Measurements from ENCODE around the gene KIF13A.
A peak's percentile ranks its signal among the peaks of the same experiment; 100 is the strongest.
"Not testable (repeated sequence)": the region's sequence is repeated elsewhere in the genome, so short reads cannot be mapped to it uniquely, and the experiment has no call there.

Gene KIF13A

GRCh38 chr6:17998003-17998402, 10.6 kb upstream of the KIF13A start:
- DNase-seq, result no peak

DNA sequence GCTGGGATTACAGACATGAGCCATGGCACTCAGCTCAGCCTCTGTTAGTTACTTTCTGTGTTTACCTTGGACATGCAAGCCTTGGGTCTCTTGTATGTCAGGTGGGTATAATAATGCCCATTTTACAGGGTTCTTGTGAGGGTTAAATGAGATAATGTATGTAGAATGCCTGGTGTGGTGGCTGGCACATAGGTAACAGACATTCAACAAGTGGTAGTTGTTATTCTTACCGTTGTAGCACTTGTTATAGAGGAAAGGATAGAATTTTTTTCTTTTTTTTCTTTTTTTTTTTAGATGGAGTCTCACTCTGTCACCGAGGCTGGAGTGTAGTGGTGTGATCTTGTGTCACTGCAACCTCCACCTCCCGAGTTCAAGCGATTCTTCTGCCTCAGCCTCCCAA, 8.0 kb upstream of the KIF13A start:
- DNase-seq, result no peak

- DNase-seq, result no peak
Measured at GRCh38 chr6:17994019-17994418, 6.6 kb upstream of the KIF13A start.

DNA sequence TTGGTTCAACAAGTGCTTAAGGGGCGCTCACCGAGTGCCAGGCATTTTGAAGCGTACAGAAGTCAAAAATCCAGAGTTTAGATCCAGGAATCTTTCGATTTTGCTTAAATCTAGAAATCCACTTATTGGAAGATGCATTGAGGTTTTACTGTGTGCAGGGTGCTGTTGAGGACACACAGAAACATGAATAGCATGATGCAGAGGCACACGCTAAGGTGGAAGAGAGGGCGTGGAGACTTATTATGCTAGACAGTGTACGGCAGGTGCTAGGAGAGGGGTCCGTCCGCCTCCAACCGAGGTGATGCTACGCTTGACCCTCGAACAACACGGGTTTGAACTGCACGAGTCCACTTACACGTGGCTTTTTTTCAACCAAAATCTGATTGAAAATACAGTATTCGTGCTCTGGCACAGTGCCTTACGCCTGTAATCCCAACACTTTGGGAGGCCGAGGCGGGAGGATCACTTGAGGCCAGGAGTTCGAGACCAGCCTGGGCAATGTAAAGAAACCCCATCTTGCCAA, 1.0 kb upstream of the KIF13A start:
- peak; percentile 68 for DNase-seq

DNA sequence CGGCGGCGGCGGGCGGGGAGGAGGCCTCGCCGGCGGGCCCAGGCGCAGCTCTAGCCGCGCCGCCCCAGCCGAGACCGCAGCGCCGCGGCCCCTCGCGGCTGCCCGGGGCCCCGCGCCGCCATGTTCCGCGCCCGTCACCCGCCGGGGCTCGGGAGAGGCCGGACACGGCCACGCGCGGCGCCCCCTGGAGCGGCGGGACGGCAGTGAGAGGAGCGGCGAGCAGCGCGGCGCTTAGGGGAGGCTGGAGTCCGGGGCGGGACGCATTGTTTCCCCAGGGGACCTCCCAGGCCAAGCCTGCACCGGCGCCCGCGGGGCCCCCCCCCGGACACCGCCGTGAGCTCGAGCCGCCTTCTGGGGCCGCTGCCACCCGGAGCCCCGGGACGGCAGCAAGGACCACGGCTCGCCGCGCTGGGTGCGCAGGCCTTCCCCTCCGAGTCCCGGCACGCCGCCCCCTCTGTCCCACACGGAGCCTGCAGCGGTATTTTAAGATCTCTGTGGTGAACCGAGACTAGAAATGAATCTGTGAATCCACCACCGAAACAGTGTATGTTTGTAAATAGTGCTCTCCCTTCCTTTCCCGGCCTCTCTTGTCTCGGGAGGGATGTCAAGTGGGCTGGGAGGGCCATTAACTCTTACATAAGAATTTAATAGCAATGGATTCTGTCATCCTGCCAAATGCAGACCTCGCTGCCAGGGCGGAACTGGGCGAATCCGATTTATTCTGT, 424 bp upstream of the KIF13A start:
- DNase-seq, result peak; percentile 68

- no peak for DNase-seq
Measured at GRCh38 chr6:17986656-17987446, 584 bp downstream of the KIF13A start.

- DNase-seq, result no peak
Measured at GRCh38 chr6:17985934-17986655, 1.3 kb downstream of the KIF13A start.

DNA sequence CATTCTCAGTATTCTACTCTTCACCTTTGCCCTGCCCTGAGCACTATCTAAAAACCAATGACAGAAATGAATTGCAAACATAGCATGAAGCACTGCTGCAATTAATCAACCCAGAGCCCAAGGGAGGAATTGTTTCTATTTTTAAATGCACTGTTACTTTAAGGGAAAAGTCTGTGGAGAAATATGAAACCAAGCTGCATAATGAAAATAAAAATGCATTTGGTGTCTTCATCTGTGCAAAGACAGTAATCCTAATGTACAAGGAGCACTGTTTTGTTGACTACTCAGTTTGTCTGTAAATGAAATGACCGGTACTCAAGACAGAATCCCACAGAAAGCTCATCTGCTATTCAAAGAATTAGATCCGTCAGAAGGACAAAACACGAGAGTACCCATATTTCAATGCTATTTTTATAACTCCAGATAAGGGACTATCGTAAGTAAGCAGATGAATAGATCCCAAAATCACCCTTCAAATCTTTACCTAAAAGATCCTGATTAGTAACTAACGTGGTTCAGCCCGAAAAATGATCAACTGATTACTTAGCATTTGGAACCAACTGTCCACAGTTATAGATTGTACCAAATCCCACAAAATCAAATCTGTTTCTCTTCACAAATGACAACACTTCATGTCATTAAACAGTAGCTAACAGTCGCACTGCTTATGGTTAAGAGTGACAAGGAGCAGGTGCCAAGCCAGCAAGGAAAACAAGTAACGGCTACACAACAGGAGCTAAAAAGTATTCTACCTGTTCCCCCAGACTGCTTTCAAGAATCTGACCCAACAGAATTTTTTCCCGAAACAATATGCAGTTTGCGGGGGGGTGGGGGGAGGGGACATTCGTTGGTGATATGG, 2.4 kb downstream of the KIF13A start:
- no peak for DNase-seq

- DNase-seq, result no peak
Measured at GRCh38 chr6:17984399-17984798, 3.0 kb downstream of the KIF13A start.

GRCh38 chr6:17983730-17984129, 3.7 kb downstream of the KIF13A start:
- DNase-seq, result no peak

DNA sequence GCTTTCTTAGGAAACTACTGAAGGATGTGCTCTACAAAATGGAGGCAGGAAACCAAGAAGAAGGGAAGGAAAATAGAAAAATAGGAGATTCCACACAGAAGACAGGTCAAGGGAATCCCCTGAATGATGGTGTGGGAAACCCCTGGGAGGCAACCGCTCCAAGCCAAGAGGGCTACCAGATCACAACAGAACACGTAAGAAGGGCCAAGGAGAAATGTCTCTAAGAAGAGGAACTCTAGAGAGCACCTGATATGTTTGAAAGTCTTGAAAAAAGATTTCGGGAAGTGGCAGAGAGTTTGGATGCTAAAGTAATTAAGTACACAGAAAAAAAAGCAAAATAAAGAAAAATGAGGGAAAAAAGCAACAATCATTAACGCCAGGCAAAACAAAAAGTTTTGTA, 7.1 kb downstream of the KIF13A start:
- no peak for DNase-seq

DNA sequence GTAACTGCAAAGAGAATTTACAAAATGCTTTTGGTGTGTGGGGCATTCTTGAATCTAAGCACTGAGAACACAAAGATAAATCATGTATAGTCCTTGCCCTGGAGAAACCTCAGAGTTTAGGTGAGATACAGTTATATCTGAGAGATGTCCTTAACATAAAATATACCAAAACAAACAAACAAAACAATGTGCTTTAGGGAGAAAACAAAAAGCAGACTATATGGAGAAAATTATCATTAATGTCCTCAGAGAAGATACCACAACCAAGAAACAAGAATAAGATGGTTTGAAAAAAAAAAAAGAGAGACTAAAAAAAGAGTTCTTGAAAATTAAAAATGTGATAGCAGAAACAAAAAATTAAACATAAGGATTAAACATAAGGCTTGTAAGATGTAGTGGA, 8.0 kb downstream of the KIF13A start:
- no peak for DNase-seq

GRCh38 chr6:17976258-17976657, 11.2 kb downstream of the KIF13A start:
- DNase-seq, result not testable (repeated sequence)

GRCh38 chr6:17974570-17975368, 12.7 kb downstream of the KIF13A start:
- no peak for DNase-seq

- DNase-seq, result no peak
Measured at GRCh38 chr6:17972978-17973622, 14.3 kb downstream of the KIF13A start.

DNA sequence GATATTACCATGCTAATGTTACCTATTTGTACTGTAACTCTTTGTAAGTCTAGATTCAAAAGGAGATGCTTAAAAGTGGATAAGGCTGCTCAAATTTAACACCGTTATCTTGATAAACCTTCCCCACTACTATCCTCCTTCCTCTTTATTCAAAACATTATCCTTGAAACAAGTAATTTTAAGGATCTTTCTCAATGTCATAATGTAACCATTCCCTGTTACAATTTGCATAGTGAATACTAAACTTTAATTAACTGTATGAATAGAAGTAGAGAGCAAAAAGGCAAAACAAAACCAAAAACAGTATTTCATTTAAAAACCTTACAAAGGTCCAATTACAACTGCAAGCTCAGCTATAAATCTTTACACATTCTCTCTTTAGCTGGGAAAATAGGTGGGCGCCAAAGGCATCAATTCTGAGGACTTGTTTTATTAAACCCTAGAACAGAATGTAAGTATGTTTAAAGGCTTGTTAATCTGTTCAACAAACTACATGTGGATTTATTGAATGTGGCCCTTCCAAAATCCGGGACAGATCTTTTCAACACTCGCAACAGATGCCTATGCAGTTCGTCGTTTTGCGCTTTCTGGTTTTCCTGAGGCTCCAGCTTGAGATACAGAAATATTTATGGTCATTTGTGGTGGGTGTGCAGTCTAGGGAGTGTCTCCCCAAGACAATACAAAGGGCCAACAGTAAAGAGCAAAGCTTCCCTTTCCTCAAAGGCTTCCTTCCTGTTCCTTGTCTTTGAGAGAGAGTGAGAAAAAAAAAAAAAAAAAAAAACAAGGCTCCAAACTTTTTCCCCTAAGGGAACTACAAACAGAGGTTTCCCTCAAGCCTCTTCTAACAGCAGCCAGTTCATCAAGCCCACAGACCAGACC, 15.1 kb downstream of the KIF13A start:
- no peak for DNase-seq

DNA sequence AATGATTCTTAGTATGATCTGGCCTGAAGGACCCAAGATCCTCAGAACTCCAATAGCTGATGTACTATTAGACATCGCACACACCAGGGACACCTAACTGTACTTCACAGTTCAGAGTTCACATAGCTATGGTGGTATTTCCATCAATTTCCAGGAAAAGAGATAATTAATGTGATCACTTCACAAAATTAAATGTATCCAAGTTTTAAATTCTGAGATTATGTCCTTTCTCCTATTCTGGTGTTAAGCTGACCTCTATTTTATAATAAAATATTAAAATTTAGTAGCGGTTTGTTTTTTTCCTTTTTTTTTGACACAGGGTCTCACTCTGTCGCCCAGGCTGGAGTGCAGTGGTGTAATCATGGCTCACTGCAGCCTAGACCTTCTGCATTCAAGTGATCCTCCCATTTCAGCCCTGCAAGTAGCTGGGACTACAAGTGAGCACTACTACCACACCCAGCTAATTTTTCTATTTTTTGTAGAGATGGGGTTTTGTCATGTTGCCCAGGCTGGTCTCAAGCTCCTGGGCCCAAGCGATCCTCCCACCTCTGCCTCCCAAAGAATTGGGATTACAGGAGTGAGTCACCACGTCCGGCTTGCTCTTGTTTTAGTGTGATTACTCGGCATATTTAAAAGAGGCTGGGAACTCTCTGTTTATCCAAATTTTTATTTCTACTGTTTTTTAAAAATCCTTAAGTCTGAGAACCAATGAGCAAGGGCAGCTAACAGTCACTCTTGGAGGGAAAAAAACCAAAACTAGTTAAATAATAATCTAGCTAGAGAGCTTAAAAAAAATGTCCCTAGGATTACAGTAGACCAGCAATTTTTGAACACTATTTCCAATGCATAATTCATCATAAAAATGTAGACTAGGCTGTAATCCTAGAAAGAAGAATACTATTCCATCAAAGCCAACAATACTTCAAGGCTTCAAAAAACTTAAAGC, 16.0 kb downstream of the KIF13A start:
- DNase-seq, result no peak

DNA sequence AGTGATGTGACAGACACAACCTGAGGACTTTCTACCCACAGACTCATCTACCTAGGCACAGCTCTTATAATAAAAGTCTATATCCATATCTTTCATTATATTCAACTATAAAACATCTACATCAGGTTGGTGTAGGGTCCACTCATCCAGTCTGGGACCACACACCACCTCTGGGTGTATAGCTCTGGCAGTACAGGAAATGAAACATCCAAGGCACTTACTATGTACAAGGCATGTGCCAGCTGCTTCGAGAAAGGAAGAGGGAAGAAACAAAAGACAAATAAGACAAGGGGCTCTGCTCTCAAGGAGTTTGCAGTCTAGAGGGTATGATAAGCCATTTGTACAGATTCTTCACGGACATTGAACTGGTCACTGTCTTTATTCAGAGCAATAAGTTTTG, 18.6 kb downstream of the KIF13A start:
- no peak for DNase-seq
